ENCODE results near the gene EYA2. TPM values are rescaled to one million over a fixed set of nuclear protein-coding genes. Genes with fewer than 3 reads are reported as not detected.

Gene EYA2
- polyA plus RNA-seq, 1 experiment = 4.0 TPM

- CTCF ChIA-PET = no interaction called here
- no peak overlapping the region for H3K27ac ChIP-seq (ENCODE audit: low read depth, low read length)
- DNase-seq (ENCODE audit: low read depth, low spot score) = no peak
- no peak overlapping the region for H3K4me3 ChIP-seq (ENCODE audit: low read depth, low read length)
- H3K9me3 ChIP-seq (ENCODE audit: control insufficient read depth, insufficient read depth, low read length) = no peaks in the 10 kb centered on the region
- POLR2A ChIA-PET = no interaction called here
- TF ChIP-seq CTCF (IDR thresholded peaks at IDR 0.05; ENCODE audit: low read depth, low read length) = no peak
- peaks cover 2% of the 10 kb centered on the region for H3K27me3 ChIP-seq (ENCODE audit: control insufficient read depth, insufficient read depth, low read length)
Measured at GRCh38 chr20:46850896-46851295, 43.7 kb upstream of the EYA2 start.

DNA sequence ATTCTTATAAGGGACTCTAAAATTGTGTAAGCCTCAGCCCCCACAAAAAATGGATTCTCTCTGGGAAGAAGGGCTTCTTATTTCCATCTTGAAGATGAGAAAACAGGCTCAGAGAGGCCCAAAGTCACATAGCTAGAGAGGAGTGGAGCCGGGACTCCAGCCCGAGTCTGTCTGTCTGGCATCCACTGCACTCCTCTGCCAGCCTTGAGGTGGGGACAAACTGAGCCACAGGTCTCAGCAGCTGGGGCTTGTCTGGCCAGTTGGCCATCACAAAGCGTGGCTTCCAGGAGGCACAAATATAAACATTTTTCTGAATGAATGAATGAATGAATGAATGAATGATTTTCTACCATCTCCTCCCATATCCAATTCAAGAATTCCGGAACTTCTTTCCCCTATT, 42.9 kb upstream of the EYA2 start:
- CTCF ChIA-PET = no interaction called here
- H3K4me3 ChIP-seq (ENCODE audit: low read depth, low read length) = no peak overlapping the region
- no peak overlapping the region for H3K27ac ChIP-seq (ENCODE audit: low read depth, low read length)
- no peak for DNase-seq (ENCODE audit: low read depth, low spot score)
- no peaks in the 10 kb centered on the region for H3K9me3 ChIP-seq (ENCODE audit: control insufficient read depth, insufficient read depth, low read length)
- H3K27me3 ChIP-seq (ENCODE audit: control insufficient read depth, insufficient read depth, low read length) = peaks cover 2% of the 10 kb centered on the region
- TF ChIP-seq CTCF (IDR thresholded peaks at IDR 0.05; ENCODE audit: low read depth, low read length) = no peak
- POLR2A ChIA-PET = interaction anchor here (0.5 kb wide), 1 partner anchor 229 kb away, joined by 3 read pairs; no protein-coding TSS in a partner anchor

- Histone ChIP-seq H3K4me3 (ENCODE audit: low read depth, low read length) (no peak overlapping the region), H3K27me3 (ENCODE audit: control insufficient read depth, insufficient read depth, low read length) (peaks cover 2% of the 10 kb centered on the region), H3K27ac (ENCODE audit: low read depth, low read length) (no peak overlapping the region), H3K9me3 (ENCODE audit: control insufficient read depth, insufficient read depth, low read length) (no peaks in the 10 kb centered on the region)
- no peak for TF ChIP-seq CTCF (IDR thresholded peaks at IDR 0.05; ENCODE audit: low read depth, low read length)
- ChIA-PET POLR2A (interaction anchor here (0.5 kb wide), 1 partner anchor 230 kb away, joined by 3 read pairs; no protein-coding TSS in a partner anchor), CTCF (no interaction called here)
- no peak for DNase-seq (ENCODE audit: low read depth, low spot score)
Measured at GRCh38 chr20:46852313-46852712, 42.3 kb upstream of the EYA2 start.

GRCh38 chr20:46853926-46854325, 40.7 kb upstream of the EYA2 start:
- no peak for TF ChIP-seq CTCF (IDR thresholded peaks at IDR 0.05; ENCODE audit: low read depth, low read length)
- H3K4me3 ChIP-seq (ENCODE audit: low read depth, low read length) = no peak overlapping the region
- DNase-seq (ENCODE audit: low read depth, low spot score) = no peak
- peaks cover 2% of the 10 kb centered on the region for H3K27me3 ChIP-seq (ENCODE audit: control insufficient read depth, insufficient read depth, low read length)
- no peak overlapping the region for H3K27ac ChIP-seq (ENCODE audit: low read depth, low read length)
- ChIA-PET POLR2A (no interaction called here), CTCF (no interaction called here)
- no peaks in the 10 kb centered on the region for H3K9me3 ChIP-seq (ENCODE audit: control insufficient read depth, insufficient read depth, low read length)

GRCh38 chr20:46857061-46857831, 37.4 kb upstream of the EYA2 start:
- H3K9me3 ChIP-seq (ENCODE audit: control insufficient read depth, insufficient read depth, low read length) = no peaks in the 10 kb centered on the region
- peaks cover 2% of the 10 kb centered on the region for H3K27me3 ChIP-seq (ENCODE audit: control insufficient read depth, insufficient read depth, low read length)
- CTCF ChIA-PET = no interaction called here
- no peak for TF ChIP-seq CTCF (IDR thresholded peaks at IDR 0.05; ENCODE audit: low read depth, low read length)
- POLR2A ChIA-PET = no interaction called here
- no peak for DNase-seq (ENCODE audit: low read depth, low spot score)
- no peak overlapping the region for H3K27ac ChIP-seq (ENCODE audit: low read depth, low read length)
- no peak overlapping the region for H3K4me3 ChIP-seq (ENCODE audit: low read depth, low read length)
